Caco-2 (cell line): ENCODE data around the gene LRP5. TPM values are rescaled to one million over a fixed set of nuclear protein-coding genes. Genes with fewer than 3 reads are reported as not detected.

Source experiments
- BruUV-seq: library from RNA; stranded (reverse); fragments of 400-500 nt; replicated peaks from 2 replicates; lab custom pipeline; 2021; lab: Mats Ljungman, UMichigan
- CTCF ChIA-PET: fragments of 300-600 bp; sonication (Branson Sonifier 250); formaldehyde crosslinking; loops from one replicate; lab custom pipeline; 2022; ENCODE audit warnings: antibody characterized with exemption; lab: Charles Lee
- POLR2A ChIA-PET: fragments of 300-600 bp; sonication (Branson Sonifier 250); formaldehyde crosslinking; loops from one replicate; lab custom pipeline; 2022; ENCODE audit warnings: antibody characterized with exemption; lab: Charles Lee
- DNase-seq, 2 experiments: peaks; one replicate each; pipeline versions ENCODE4 v3.0.0 to v3.0.0-alpha.2; 2020 to 2022
- H3K27me3 ChIP-seq: replicated peaks from 2 replicates; pipeline ENCODE4 v1.6.0; 2011; ENCODE audit warnings: low read length; ENCODE audit not compliant: control insufficient read depth, insufficient read depth
- H3K36me3 ChIP-seq: 2 replicates; pipeline ENCODE4 v1.5.1; 2011; ENCODE audit warnings: low read length; ENCODE audit not compliant: control insufficient read depth, insufficient read depth
- H3K4me1 ChIP-seq: fragments of 250-450 bp; sonication (Bioruptor Pico); 2 replicates; pipeline ENCODE4 v1.5.1; 2020; ENCODE audit warnings: mild to moderate bottlenecking
- H3K4me3 ChIP-seq: 2 replicates; pipeline ENCODE4 v1.5.1; 2011; ENCODE audit warnings: low read depth, mild to moderate bottlenecking, control low read depth, low read length
- H3K9me3 ChIP-seq: fragments of 250-450 bp; sonication (Bioruptor Pico); 2 replicates; pipeline ENCODE4 v1.5.1; 2020; ENCODE audit warnings: mild to moderate bottlenecking, moderate library complexity
- H3K27ac Mint-ChIP-seq: one replicate; pipeline ENCODE4 v1.8.0; 2022; ENCODE audit warnings: mixed read lengths; ENCODE audit not compliant: unreplicated experiment
- H3K27me3 Mint-ChIP-seq: one replicate; pipeline ENCODE4 v1.8.0; 2022; ENCODE audit warnings: mixed read lengths; ENCODE audit not compliant: insufficient read depth, unreplicated experiment
- H3K36me3 Mint-ChIP-seq: one replicate; pipeline ENCODE4 v1.8.0; 2022; ENCODE audit warnings: mild to moderate bottlenecking, mixed read lengths; ENCODE audit not compliant: insufficient read depth, unreplicated experiment
- H3K4me1 Mint-ChIP-seq: one replicate; pipeline ENCODE4 v1.8.0; 2022; ENCODE audit warnings: low read depth, mixed read lengths; ENCODE audit not compliant: unreplicated experiment
- H3K4me3 Mint-ChIP-seq: one replicate; pipeline ENCODE4 v1.8.0; 2022; ENCODE audit warnings: mild to moderate bottlenecking, moderate library complexity, mixed read lengths; ENCODE audit not compliant: unreplicated experiment
- H3K9me3 Mint-ChIP-seq: one replicate; pipeline ENCODE4 v1.8.0; 2022; ENCODE audit warnings: mixed read lengths; ENCODE audit not compliant: unreplicated experiment
- intact Hi-C: fragments of 100-400 bp; cut with micrococcal nuclease; formaldehyde crosslinking; loops from one replicate; pipeline ENCODE4 v1.10.0; 2022; ENCODE audit not compliant: unreplicated experiment
- total RNA-seq: library from RNA; stranded (reverse); gene quantifications from 2 replicates; pipeline ENCODE4 v1.2.3, GENCODE V29; 2022
- TF ChIP-seq, protein P1 (sequence below), 2 experiments: fragments of 200-600 bp in 1 of 2; IDR thresholded peaks; 1 replicate in 1 of 2; 2 replicates in 1 of 2; pipeline versions ENCODE4 v1.5.1 to v1.8.0; 2011 to 2022; ENCODE audit warnings: antibody characterized with exemption in 1 of 2, control low read depth in 1 of 2, inconsistent platforms in 1 of 2, low read depth in 1 of 2, low read length in 1 of 2, mild to moderate bottlenecking in 1 of 2, moderate library complexity in 1 of 2; ENCODE audit not compliant: insufficient read depth in 1 of 2, severe bottlenecking in 1 of 2, unreplicated experiment in 1 of 2

LRP5 gene
- total RNA-seq, 1 experiment from 2014 or later: 94.3 TPM

DNA sequence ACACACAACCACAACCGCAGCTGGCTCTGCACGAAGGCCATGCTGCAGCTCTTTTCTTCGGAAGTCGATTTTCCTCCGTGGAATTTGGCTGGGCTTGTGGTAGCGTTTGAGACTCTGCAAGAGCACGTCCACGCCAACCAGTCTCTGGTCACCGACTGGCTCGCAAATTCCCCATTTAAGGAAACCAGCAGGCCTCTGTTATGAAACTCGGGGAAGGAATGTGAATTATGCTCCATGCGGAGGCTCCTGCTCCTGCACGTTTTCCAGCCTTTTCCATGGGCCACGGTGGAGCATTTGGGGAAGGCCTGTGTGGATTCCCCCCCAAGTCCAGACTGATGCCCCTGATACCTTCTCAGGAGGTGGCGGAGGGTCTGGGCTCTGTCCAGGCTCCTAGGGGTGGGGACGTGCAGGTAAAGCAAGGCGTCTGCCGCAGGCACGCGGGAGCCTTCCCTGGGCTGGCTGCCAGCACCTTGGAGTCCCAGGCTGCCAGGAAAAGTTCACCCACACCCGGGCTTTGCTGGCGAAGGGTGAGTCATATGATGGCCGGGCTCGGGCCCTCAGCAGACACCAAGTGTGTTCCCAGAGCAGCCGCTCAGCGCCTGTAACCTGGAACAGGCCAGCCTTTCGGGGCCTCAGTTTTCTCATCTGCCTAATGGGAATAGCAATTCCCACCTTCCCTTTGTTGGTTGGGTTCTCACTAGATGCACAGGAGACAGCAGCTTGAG, 41.9 kb downstream of the LRP5 start:
- peaks cover 37% of the 10 kb centered on the region for H3K36me3 Mint-ChIP-seq
- H3K4me3 ChIP-seq: no peak overlapping the region

DNA sequence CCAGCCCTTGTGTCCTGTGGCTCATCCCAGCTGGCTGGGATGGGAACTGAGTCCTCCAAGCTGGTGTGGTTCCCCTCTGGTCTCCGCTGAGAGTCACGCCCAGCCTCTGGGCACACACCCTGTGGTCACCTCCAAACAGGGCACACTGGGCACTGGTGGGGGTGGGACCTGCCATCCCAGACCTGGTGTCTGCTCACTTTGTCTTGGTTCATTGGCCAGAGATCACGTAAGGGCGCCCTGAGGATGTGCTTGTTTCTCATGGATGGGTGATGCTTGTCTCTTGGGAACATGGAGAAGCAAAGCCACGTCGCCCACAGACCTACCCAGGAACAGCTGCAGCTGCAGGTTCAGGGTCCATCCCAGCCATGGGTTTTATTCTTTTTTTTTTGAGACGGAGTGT, 43.1 kb downstream of the LRP5 start:
- Histone ChIP-seq H3K27me3 (no peaks in the 10 kb centered on the region), H3K4me1 (peaks cover 13% of the 10 kb centered on the region), H3K4me3 (no peak overlapping the region), H3K9me3 (peaks cover 3% of the 10 kb centered on the region; the same call in 1 of the 2 replicates), H3K36me3 (peaks cover 27% of the 10 kb centered on the region)
- ChIA-PET CTCF (no interaction called here), POLR2A (no interaction called here)
- no TSS peak for BruUV-seq
- H3K27ac Mint-ChIP-seq: no peak overlapping the region
- H3K9me3 Mint-ChIP-seq: no peaks in the 10 kb centered on the region
- H3K4me3 Mint-ChIP-seq: no peak overlapping the region
- no peak for DNase-seq
- peaks cover 48% of the 10 kb centered on the region for H3K36me3 Mint-ChIP-seq
- intact Hi-C loops: no loop called here
- H3K4me1 Mint-ChIP-seq: peaks cover 17% of the 10 kb centered on the region
- TF ChIP-seq, protein P1, sequence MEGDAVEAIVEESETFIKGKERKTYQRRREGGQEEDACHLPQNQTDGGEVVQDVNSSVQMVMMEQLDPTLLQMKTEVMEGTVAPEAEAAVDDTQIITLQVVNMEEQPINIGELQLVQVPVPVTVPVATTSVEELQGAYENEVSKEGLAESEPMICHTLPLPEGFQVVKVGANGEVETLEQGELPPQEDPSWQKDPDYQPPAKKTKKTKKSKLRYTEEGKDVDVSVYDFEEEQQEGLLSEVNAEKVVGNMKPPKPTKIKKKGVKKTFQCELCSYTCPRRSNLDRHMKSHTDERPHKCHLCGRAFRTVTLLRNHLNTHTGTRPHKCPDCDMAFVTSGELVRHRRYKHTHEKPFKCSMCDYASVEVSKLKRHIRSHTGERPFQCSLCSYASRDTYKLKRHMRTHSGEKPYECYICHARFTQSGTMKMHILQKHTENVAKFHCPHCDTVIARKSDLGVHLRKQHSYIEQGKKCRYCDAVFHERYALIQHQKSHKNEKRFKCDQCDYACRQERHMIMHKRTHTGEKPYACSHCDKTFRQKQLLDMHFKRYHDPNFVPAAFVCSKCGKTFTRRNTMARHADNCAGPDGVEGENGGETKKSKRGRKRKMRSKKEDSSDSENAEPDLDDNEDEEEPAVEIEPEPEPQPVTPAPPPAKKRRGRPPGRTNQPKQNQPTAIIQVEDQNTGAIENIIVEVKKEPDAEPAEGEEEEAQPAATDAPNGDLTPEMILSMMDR (IDR thresholded peaks at IDR 0.05; ENCODE audit: insufficient read depth in 1 of 2, low read depth in 1 of 2, low read length in 1 of 2, severe bottlenecking in 1 of 2, unreplicated experiment in 1 of 2): no peak
- H3K27me3 Mint-ChIP-seq: no peaks in the 10 kb centered on the region

More for the DNA sequence above, 41.9 kb downstream of the LRP5 start:
- TF ChIP-seq, protein P1 (IDR thresholded peaks at IDR 0.05; ENCODE audit: insufficient read depth in 1 of 2, low read depth in 1 of 2, low read length in 1 of 2, severe bottlenecking in 1 of 2, unreplicated experiment in 1 of 2): no peak
- CTCF ChIA-PET: interaction anchor here (0.6 kb wide), 2 partner anchors 12 to 14 kb away, joined by 3 read pairs; no protein-coding TSS in a partner anchor
- no peaks in the 10 kb centered on the region for H3K9me3 ChIP-seq
- H3K27me3 Mint-ChIP-seq: no peaks in the 10 kb centered on the region
- no peak overlapping the region for H3K4me3 Mint-ChIP-seq
- H3K27ac Mint-ChIP-seq: no peak overlapping the region
- no peaks in the 10 kb centered on the region for H3K9me3 Mint-ChIP-seq
- H3K36me3 ChIP-seq: peaks cover 20% of the 10 kb centered on the region
- intact Hi-C loops: no loop called here
- POLR2A ChIA-PET: no interaction called here
- H3K27me3 ChIP-seq: no peaks in the 10 kb centered on the region
- DNase-seq: no peak
- H3K4me1 ChIP-seq: peaks cover 13% of the 10 kb centered on the region
- no TSS peak for BruUV-seq
- peaks cover 17% of the 10 kb centered on the region for H3K4me1 Mint-ChIP-seq

DNA sequence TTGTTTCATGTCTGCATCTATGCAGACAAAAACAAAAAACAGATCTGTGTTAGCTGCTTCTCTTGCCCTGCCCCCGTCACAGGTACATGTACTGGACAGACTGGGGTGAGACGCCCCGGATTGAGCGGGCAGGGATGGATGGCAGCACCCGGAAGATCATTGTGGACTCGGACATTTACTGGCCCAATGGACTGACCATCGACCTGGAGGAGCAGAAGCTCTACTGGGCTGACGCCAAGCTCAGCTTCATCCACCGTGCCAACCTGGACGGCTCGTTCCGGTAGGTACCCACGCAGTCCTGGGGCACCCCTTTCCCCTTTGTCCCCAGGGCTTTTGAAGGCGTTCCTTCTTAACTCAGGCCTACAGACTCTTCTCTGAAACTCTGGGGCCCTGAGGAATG, 45.2 kb downstream of the LRP5 start:
- intact Hi-C loops: no loop called here
- Histone ChIP-seq H3K9me3 (peaks cover 4% of the 10 kb centered on the region; the same call in 1 of the 2 replicates), H3K4me3 (no peak overlapping the region), H3K27me3 (no peaks in the 10 kb centered on the region), H3K4me1 (peaks cover 13% of the 10 kb centered on the region), H3K36me3 (peaks cover 26% of the 10 kb centered on the region)
- ChIA-PET CTCF (no interaction called here), POLR2A (interaction anchor here (0.5 kb wide), 1 partner anchor 143 kb away, joined by 3 read pairs; no protein-coding TSS in a partner anchor)
- H3K36me3 Mint-ChIP-seq: peaks cover 52% of the 10 kb centered on the region
- no peaks in the 10 kb centered on the region for H3K27me3 Mint-ChIP-seq
- H3K4me3 Mint-ChIP-seq: no peak overlapping the region
- TF ChIP-seq, protein P1 (IDR thresholded peaks at IDR 0.05; ENCODE audit: insufficient read depth in 1 of 2, low read depth in 1 of 2, low read length in 1 of 2, severe bottlenecking in 1 of 2, unreplicated experiment in 1 of 2): no peak
- H3K4me1 Mint-ChIP-seq: peaks cover 6% of the 10 kb centered on the region
- BruUV-seq: no TSS peak
- no peak overlapping the region for H3K27ac Mint-ChIP-seq
- no peaks in the 10 kb centered on the region for H3K9me3 Mint-ChIP-seq
- no peak for DNase-seq
